Ascending aorta (tissue), 2 donors: ENCODE measurements around the gene CEACAM6. TPM values are rescaled to one million over a fixed set of nuclear protein-coding genes. Genes with fewer than 3 reads are reported as not detected.

Experiments used
- DNase-seq, 2 donors: peaks; one replicate each; pipeline ENCODE4 v3.0.0-alpha.2; 2019; ENCODE audit warnings: low spot score in 2 of 2
- H3K27ac ChIP-seq, 2 donors: fragments of 200-600 bp; sonication (generic); one replicate each; pipeline ENCODE4 v1.5.1; 2016 to 2017; ENCODE audit warnings: mild to moderate bottlenecking in 1 of 2
- H3K27me3 ChIP-seq: fragments of 200-600 bp; sonication (generic); one replicate; pipeline ENCODE4 v1.5.1; 2017
- H3K36me3 ChIP-seq, 2 donors: fragments of 200-600 bp; sonication (generic); one replicate each; pipeline ENCODE4 v1.5.1; 2016
- H3K4me1 ChIP-seq, 2 donors: fragments of 200-600 bp; sonication (generic); one replicate each; pipeline ENCODE4 v1.5.1; 2016 to 2017; ENCODE audit warnings: mild to moderate bottlenecking in 1 of 2
- H3K4me3 ChIP-seq, 2 donors: fragments of 200-600 bp; sonication (generic); one replicate each; pipeline ENCODE4 v1.5.1; 2016 to 2017; ENCODE audit warnings: mild to moderate bottlenecking in 1 of 2
- H3K9me3 ChIP-seq, 2 donors: fragments of 200-600 bp; sonication (generic); one replicate each; pipeline ENCODE4 v1.5.1; 2016
- CTCF ChIP-seq, 3 experiments: fragments of 200-600 bp in 2 of 3; fragments of 450-650 bp in 1 of 3; sonication (generic) in 2 of 3; IDR thresholded peaks; one replicate each; pipeline ENCODE4 v1.5.1; 2016 to 2019; ENCODE audit warnings: antibody characterized with exemption in 3 of 3, mild to moderate bottlenecking in 1 of 3, moderate library complexity in 1 of 3
- intact Hi-C: fragments of 100-400 bp; cut with DNase I; formaldehyde crosslinking; loops from one replicate; pipeline ENCODE4 v1.15.1; 2023
- total RNA-seq: library from RNA; depleted of rRNA; stranded (reverse); fragments of >200 nt; gene quantifications from one replicate; pipeline ENCODE4 v1.1.0, GENCODE V29; 2016

Gene CEACAM6
- total RNA-seq, 1 donor from 2014 or later, result not detected

- no peaks in the 10 kb centered on the region for H3K9me3 ChIP-seq
- no peaks in the 10 kb centered on the region for H3K4me1 ChIP-seq
- H3K36me3 ChIP-seq, result no peaks in the 10 kb centered on the region
- intact Hi-C loops, result no loop called here
- H3K27ac ChIP-seq, result no peak overlapping the region
- TF ChIP-seq CTCF (IDR thresholded peaks at IDR 0.05), result no peak
- no peak overlapping the region for H3K4me3 ChIP-seq
- no peak for DNase-seq
- H3K27me3 ChIP-seq, result no peaks in the 10 kb centered on the region
Measured at GRCh38 chr19:41726493-41726892, 28.8 kb upstream of the CEACAM6 start.

- Histone ChIP-seq H3K27ac (no peak overlapping the region), H3K4me3 (no peak overlapping the region), H3K9me3 (no peaks in the 10 kb centered on the region), H3K36me3 (no peaks in the 10 kb centered on the region), H3K4me1 (no peaks in the 10 kb centered on the region), H3K27me3 (no peaks in the 10 kb centered on the region)
- DNase-seq, result no peak
- intact Hi-C loops, result no loop called here
- no peak for TF ChIP-seq CTCF (IDR thresholded peaks at IDR 0.05)
Measured at GRCh38 chr19:41734156-41734555, 21.2 kb upstream of the CEACAM6 start.

GRCh38 chr19:41734585-41734984 is 20.7 kb upstream of the CEACAM6 start:
- Histone ChIP-seq H3K4me3 (no peak overlapping the region), H3K9me3 (no peaks in the 10 kb centered on the region), H3K27me3 (no peaks in the 10 kb centered on the region), H3K4me1 (no peaks in the 10 kb centered on the region), H3K36me3 (no peaks in the 10 kb centered on the region), H3K27ac (no peak overlapping the region)
- DNase-seq, result no peak
- TF ChIP-seq CTCF (IDR thresholded peaks at IDR 0.05), result no peak
- intact Hi-C loops, result no loop called here

GRCh38 chr19:41735071-41735600 is 20.2 kb upstream of the CEACAM6 start:
- no peak overlapping the region for H3K27ac ChIP-seq

GRCh38 chr19:41739361-41739760 is 16.0 kb upstream of the CEACAM6 start:
- no peak for DNase-seq
- Histone ChIP-seq H3K4me1 (no peaks in the 10 kb centered on the region), H3K27me3 (no peaks in the 10 kb centered on the region), H3K4me3 (no peak overlapping the region), H3K27ac (no peak overlapping the region), H3K36me3 (no peaks in the 10 kb centered on the region), H3K9me3 (no peaks in the 10 kb centered on the region)
- no peak for TF ChIP-seq CTCF (IDR thresholded peaks at IDR 0.05)
- intact Hi-C loops, result no loop called here

More at GRCh38 chr19:41735071-41735600, 20.2 kb upstream of the CEACAM6 start:
- no peak for TF ChIP-seq CTCF (IDR thresholded peaks at IDR 0.05)
- intact Hi-C loops, result no loop called here
- DNase-seq, result no peak
- Histone ChIP-seq H3K27me3 (no peaks in the 10 kb centered on the region), H3K4me3 (no peak overlapping the region), H3K9me3 (no peaks in the 10 kb centered on the region), H3K4me1 (no peaks in the 10 kb centered on the region), H3K36me3 (no peaks in the 10 kb centered on the region)
